NT2/D1 (cell line): Measurements from ENCODE around the gene FHAD1.

Experiments
- SUZ12 ChIP-seq: IDR thresholded peaks from 2 replicates; pipeline ENCODE4 v1.6.1; 2011; ENCODE audit not compliant: insufficient read length, insufficient read depth; ENCODE audit errors: extremely low read depth
- YY1 ChIP-seq: IDR thresholded peaks from 2 replicates; pipeline ENCODE4 v1.6.1; 2011; ENCODE audit not compliant: insufficient read length, insufficient read depth
- ZNF274 ChIP-seq: IDR thresholded peaks from 2 replicates; pipeline ENCODE4 v1.6.1; 2011; ENCODE audit warnings: mild to moderate bottlenecking, low read depth, low read length

DNA sequence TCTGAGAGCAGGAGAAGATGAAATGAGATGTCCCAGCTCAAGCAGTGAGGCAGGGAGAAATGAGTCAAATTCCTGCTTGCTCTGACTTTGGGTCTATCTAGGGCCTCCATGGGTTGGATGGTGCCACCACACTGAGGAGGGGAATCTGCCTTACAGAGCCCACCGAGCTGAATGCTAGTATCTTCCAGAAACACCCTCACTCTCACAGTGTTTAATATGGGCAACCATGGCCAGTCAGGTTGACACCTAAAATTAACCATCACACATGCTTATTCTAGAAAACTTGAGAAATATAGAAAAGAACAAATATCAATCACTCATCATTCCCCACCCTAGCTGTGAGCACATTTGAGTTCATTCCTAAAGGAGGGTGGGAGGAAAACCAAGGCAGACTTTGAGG, 29.4 kb upstream of the FHAD1 start:
- TF ChIP-seq SUZ12: no peak
- no peak for TF ChIP-seq YY1
- no peak for TF ChIP-seq ZNF274
